Measurements from ENCODE around the gene RNF114. TPM values are rescaled to one million over a fixed set of nuclear protein-coding genes. Genes with fewer than 3 reads are reported as not detected.
A peak's percentile ranks its signal among the peaks of the same experiment; 100 is the strongest.

The RNF114 gene
- total and polyA plus RNA-seq, 2 experiments from 2014 or later: 65.8 to 93.7 TPM

- 87% methylated on average over 3 of the region's 3 CpGs for WGBS (ENCODE audit: low lambda C conversion rate, missing lambda C conversion rate)
- no peak for DNase-seq (ENCODE audit: low spot score)
- no peaks in the 10 kb centered on the region for H3K9me3 ChIP-seq (ENCODE audit: low read depth)
- peaks cover 16% of the 10 kb centered on the region for H3K4me1 ChIP-seq (ENCODE audit: insufficient read depth)
- no peaks in the 10 kb centered on the region for H3K27me3 ChIP-seq
- TF ChIP-seq EZH2phosphoT487 (IDR thresholded peaks at IDR 0.05; ENCODE audit: low read depth, severe bottlenecking, unreplicated experiment) (no peak), CTCF (IDR thresholded peaks at IDR 0.05; ENCODE audit: poor library complexity) (no peak), EZH2 (IDR thresholded peaks at IDR 0.05; ENCODE audit: borderline replicate concordance) (no peak)
- no peak overlapping the region for H3K27ac ChIP-seq
- no peaks in the 10 kb centered on the region for H3K9me2 ChIP-seq (replicated peaks; ENCODE audit: insufficient read depth)
- no peaks in the 10 kb centered on the region for H3K36me3 ChIP-seq (replicated peaks; ENCODE audit: insufficient read depth, low read depth)
- H3K79me2 ChIP-seq: peaks cover 85% of the 10 kb centered on the region
- peaks cover 72% of the 10 kb centered on the region for H4K20me1 ChIP-seq (ENCODE audit: insufficient read depth, poor library complexity, severe bottlenecking)
- H3K4me3 ChIP-seq: no peak overlapping the region
- no peak overlapping the region for H3K4me2 ChIP-seq
- H2AFZ ChIP-seq: no peak overlapping the region
These were observed 6.1 kb downstream of the RNF114 start for GRCh38 chr20:49942303-49942702.

GRCh38 chr20:49942942-49943341 lies 6.7 kb downstream of the RNF114 start:
- Histone ChIP-seq H3K9me3 (ENCODE audit: low read depth) (no peaks in the 10 kb centered on the region), H3K79me2 (peaks cover 82% of the 10 kb centered on the region), H3K27me3 (no peaks in the 10 kb centered on the region), H3K9me2 (replicated peaks; ENCODE audit: insufficient read depth) (no peaks in the 10 kb centered on the region), H4K20me1 (ENCODE audit: insufficient read depth, poor library complexity, severe bottlenecking) (peaks cover 66% of the 10 kb centered on the region), H3K4me2 (no peak overlapping the region), H3K27ac (no peak overlapping the region), H3K4me1 (ENCODE audit: insufficient read depth) (peaks cover 12% of the 10 kb centered on the region), H3K36me3 (replicated peaks; ENCODE audit: insufficient read depth, low read depth) (no peaks in the 10 kb centered on the region), H2AFZ (no peak overlapping the region), H3K4me3 (no peak overlapping the region)
- WGBS (ENCODE audit: low lambda C conversion rate, missing lambda C conversion rate): over 99% methylated on average over 3 of the region's 3 CpGs
- no peak for TF ChIP-seq EZH2 (IDR thresholded peaks at IDR 0.05; ENCODE audit: borderline replicate concordance)
- no peak for TF ChIP-seq EZH2phosphoT487 (IDR thresholded peaks at IDR 0.05; ENCODE audit: low read depth, severe bottlenecking, unreplicated experiment)
- no peak for TF ChIP-seq CTCF (IDR thresholded peaks at IDR 0.05; ENCODE audit: poor library complexity)
- no peak for DNase-seq (ENCODE audit: low spot score)

GRCh38 chr20:49945306-49945700 lies 9.1 kb downstream of the RNF114 start:
- Histone ChIP-seq H3K27ac (peak overlapping the region; percentile 67), H3K36me3 (replicated peaks; ENCODE audit: insufficient read depth, low read depth) (no peaks in the 10 kb centered on the region), H3K9me3 (ENCODE audit: low read depth) (no peaks in the 10 kb centered on the region), H3K79me2 (peaks cover 65% of the 10 kb centered on the region), H2AFZ (no peak overlapping the region), H3K4me3 (no peak overlapping the region), H3K9me2 (replicated peaks; ENCODE audit: insufficient read depth) (no peaks in the 10 kb centered on the region), H3K4me1 (ENCODE audit: insufficient read depth) (peaks cover 2% of the 10 kb centered on the region), H3K4me2 (no peak overlapping the region), H4K20me1 (ENCODE audit: insufficient read depth, poor library complexity, severe bottlenecking) (peaks cover 43% of the 10 kb centered on the region), H3K27me3 (no peaks in the 10 kb centered on the region)
- no peak for TF ChIP-seq CTCF (IDR thresholded peaks at IDR 0.05; ENCODE audit: poor library complexity)
- no peak for TF ChIP-seq EZH2phosphoT487 (IDR thresholded peaks at IDR 0.05; ENCODE audit: low read depth, severe bottlenecking, unreplicated experiment)
- no peak for TF ChIP-seq EZH2 (IDR thresholded peaks at IDR 0.05; ENCODE audit: borderline replicate concordance)
- no peak for DNase-seq (ENCODE audit: low spot score)
- 93% methylated on average over 3 of the region's 3 CpGs for WGBS (ENCODE audit: low lambda C conversion rate, missing lambda C conversion rate)
